HepG2 (cell line): ENCODE measurements around the gene PDE4D. TPM values are rescaled to one million over a fixed set of nuclear protein-coding genes. Genes with fewer than 3 reads are reported as not detected.

Source experiments
- ATAC-seq: fragments of 200-7000 bp; cut with Tn5 transposase; 3 replicates; pipeline ENCODE4 v1.9.1; 2020; ENCODE audit warnings: mild to moderate bottlenecking, moderate library complexity
- BruUV-seq: library from RNA; stranded (reverse); fragments of 400-500 nt; replicated peaks from 2 replicates; lab custom pipeline; 2021; lab: Mats Ljungman, UMichigan
- CTCF ChIA-PET: fragments of 300-600 bp; formaldehyde crosslinking; extraction: SDS; loops from one replicate; lab custom pipeline; 2021; ENCODE audit warnings: low total read pairs, inconsistent platforms, low intra/inter-chr PET ratio; lab: Yijun Ruan, JAX
- POLR2A ChIA-PET: fragments of 350-600 bp; sonication (Branson Sonifier 250); formaldehyde crosslinking; loops from one replicate; lab custom pipeline; 2020; ENCODE audit warnings: antibody characterized with exemption, inconsistent platforms; lab: Yijun Ruan, JAX
- DNase-seq: peaks from one replicate; pipeline ENCODE4 v3.0.0-alpha.2; 2015; ENCODE audit warnings: low spot score
- FAIRE-seq: peaks from 3 replicates; lab custom pipeline; 2011; peaks lifted over from hg19 to GRCh38; lab: Jason Lieb, UNC
- H2AFZ ChIP-seq: one replicate; pipeline ENCODE4 v1.6.1; 2011; ENCODE audit warnings: low read length, inconsistent platforms
- H3K27ac ChIP-seq: fragments of 300-600 bp; 3 replicates; pipeline ENCODE4 v1.8.0; 2011; ENCODE audit warnings: mixed run types, mild to moderate bottlenecking, mixed read lengths, low read length, inconsistent platforms; ENCODE audit not compliant: insufficient read depth; ENCODE audit errors: extremely low read length
- H3K27me3 ChIP-seq, 2 experiments: fragments of 200-600 bp in 1 of 2; 2 replicates in 1 of 2; 3 replicates in 1 of 2; pipeline versions ENCODE4 v1.6.0 to v1.8.0; 2011; ENCODE audit warnings: low read length in 2 of 2, mild to moderate bottlenecking in 2 of 2, moderate library complexity in 2 of 2, inconsistent platforms in 1 of 2; ENCODE audit not compliant: insufficient read depth in 2 of 2, control insufficient read depth in 1 of 2
- H3K36me3 ChIP-seq, 2 experiments: fragments of 200-600 bp in 1 of 2; replicated peaks in 1 of 2; 2 replicates in 1 of 2; 3 replicates in 1 of 2; pipeline versions ENCODE4 v1.5.1 to v1.8.0; 2011; ENCODE audit warnings: low read length in 2 of 2, inconsistent platforms in 1 of 2; ENCODE audit not compliant: insufficient read depth in 2 of 2, control insufficient read depth in 1 of 2
- H3K4me1 ChIP-seq: 2 replicates; pipeline ENCODE4 v1.5.1; 2012; ENCODE audit warnings: low read length, inconsistent platforms; ENCODE audit not compliant: insufficient read depth
- H3K4me2 ChIP-seq: 2 replicates; pipeline ENCODE4 v1.6.0; 2011; ENCODE audit warnings: low read depth, low read length, inconsistent platforms
- H3K4me3 ChIP-seq, 3 experiments: fragments of 200-600 bp in 1 of 3; sonication (generic), shearing (Covaris generic) in 1 of 3; replicated peaks in 1 of 3; 2 replicates each; pipeline ENCODE4 v1.5.1; 2011 to 2016; ENCODE audit warnings: low read length in 3 of 3, inconsistent platforms in 2 of 3, low read depth in 2 of 3, mild to moderate bottlenecking in 2 of 3, control low read depth in 1 of 3, mixed read lengths in 1 of 3; ENCODE audit not compliant: insufficient read depth in 1 of 3
- H3K79me2 ChIP-seq: one replicate; pipeline ENCODE4 v1.6.1; 2011; ENCODE audit warnings: low read length, inconsistent platforms; ENCODE audit not compliant: insufficient read depth
- H3K9ac ChIP-seq: 2 replicates; pipeline ENCODE4 v1.6.0; 2011; ENCODE audit warnings: mild to moderate bottlenecking, low read depth, low read length, inconsistent platforms; ENCODE audit not compliant: insufficient read depth
- H3K9me3 ChIP-seq: 2 replicates; pipeline ENCODE4 v1.5.1; 2012; ENCODE audit warnings: mild to moderate bottlenecking, low read length
- H4K20me1 ChIP-seq: 2 replicates; pipeline ENCODE4 v1.6.0; 2011; ENCODE audit warnings: inconsistent platforms, mild to moderate bottlenecking, low read length, moderate library complexity; ENCODE audit not compliant: insufficient read depth
- ETV6 ChIP-seq: sonication (generic); formaldehyde crosslinking; conservative IDR thresholded peaks from 2 replicates; pipeline ENCODE4 v1.4.0; 2020; ENCODE audit warnings: missing genetic modification reagents
- LBX2 ChIP-seq: sonication (generic); formaldehyde crosslinking; IDR thresholded peaks from 2 replicates; pipeline ENCODE4 v1.5.0; 2020; ENCODE audit warnings: missing genetic modification reagents, mild to moderate bottlenecking, borderline replicate concordance
- MAFK ChIP-seq, 2 experiments: IDR thresholded peaks in 1 of 2; conservative IDR thresholded peaks in 1 of 2; 2 replicates each; pipeline ENCODE4 v1.6.1; 2011; ENCODE audit warnings: improper control_type of control experiment in 2 of 2, low read length in 2 of 2
- MTA3 ChIP-seq: sonication (generic); formaldehyde crosslinking; IDR thresholded peaks from 2 replicates; pipeline ENCODE4 v1.4.0; 2020; ENCODE audit warnings: missing genetic modification reagents
- PLRG1 ChIP-seq: fragments of 450-650 bp; conservative IDR thresholded peaks from 2 replicates; pipeline ENCODE4 v1.6.1; 2016
- SRSF1 ChIP-seq: fragments of 200-400 bp; formaldehyde crosslinking; optimal IDR thresholded peaks from 2 replicates; pipeline ENCODE3; 2017; ENCODE audit warnings: mild to moderate bottlenecking, low read depth, low read length, moderate library complexity
- ZFP1 ChIP-seq: IDR thresholded peaks from 2 replicates; pipeline ENCODE4 v1.6.1; 2016
- ZNF234 ChIP-seq: sonication (generic); formaldehyde crosslinking; conservative IDR thresholded peaks from 2 replicates; pipeline ENCODE4 v1.5.1; 2020; ENCODE audit warnings: mild to moderate bottlenecking, missing genetic modification reagents
- ZNF3 ChIP-seq: IDR thresholded peaks from 2 replicates; pipeline ENCODE4 v1.7.0; 2017; ENCODE audit warnings: inconsistent platforms
- ZNF484 ChIP-seq: sonication (generic); formaldehyde crosslinking; IDR thresholded peaks from 2 replicates; pipeline ENCODE4 v1.5.1; 2020; ENCODE audit warnings: mild to moderate bottlenecking, low read depth, missing genetic modification reagents, borderline replicate concordance
- ZNF790 ChIP-seq: sonication (generic); formaldehyde crosslinking; IDR thresholded peaks from 2 replicates; pipeline ENCODE4 v1.8.0; 2022; ENCODE audit warnings: missing genetic modification reagents, mild to moderate bottlenecking, borderline replicate concordance
- ZNF883 ChIP-seq: sonication (generic); formaldehyde crosslinking; IDR thresholded peaks from 2 replicates; pipeline ENCODE4 v1.5.1; 2020; ENCODE audit warnings: mild to moderate bottlenecking, missing genetic modification reagents; ENCODE audit errors: not compliant biosample characterization
- WGBS: methylation state at CpG from one replicate; pipeline ENCODE4 v1.1.6; 2017; ENCODE audit warnings: low lambda C conversion rate; 5-methylcytosine and 5-hydroxymethylcytosine counted together
- in situ Hi-C: cut with HindIII; loops from 2 replicates; pipeline ENCODE4 v1.10.0; 2017; ENCODE audit warnings: low pct_unique_long_range_greater_than_20kb; ENCODE audit not compliant: extremely low pct_ligation_motif_present
- intact Hi-C: fragments of 100-400 bp; cut with micrococcal nuclease; formaldehyde crosslinking; loops from one replicate; pipeline ENCODE4 v1.10.0; 2022; ENCODE audit not compliant: unreplicated experiment
- polyA plus RNA-seq, 8 experiments: library from polyadenylated mRNA; depleted of rRNA in 3 of 8; stranded (reverse) in 7 of 8; unstranded in 1 of 8; fragments of >200 nt; fragmentation: Illumina TruSeq in 4 of 8; extraction: Trizol in 4 of 8; gene quantifications; 2 replicates each; pipeline versions ENCODE4 v1.2.1 to v1.2.3, GENCODE V29; 2011 to 2016; ENCODE audit warnings: low read depth in 4 of 8, missing spikeins in 1 of 8, mixed read lengths in 1 of 8; ENCODE audit not compliant: insufficient read depth in 1 of 8
- total RNA-seq, 5 experiments: library from RNA; depleted of rRNA; stranded (reverse); fragments of >200 nt; fragmentation: Illumina TruSeq; extraction: Trizol; gene quantifications; 2 replicates each; pipeline ENCODE4 v1.2.3, GENCODE V29; 2016; ENCODE audit warnings: low read depth in 1 of 5
- TF ChIP-seq, protein P1 (sequence below): sonication (generic); formaldehyde crosslinking; IDR thresholded peaks from 2 replicates; pipeline ENCODE4 v1.9.0; 2021; ENCODE audit warnings: missing genetic modification reagents, borderline replicate concordance
- TF ChIP-seq, protein P2 (sequence below): IDR thresholded peaks from 2 replicates; pipeline ENCODE4 v1.6.1; 2018; ENCODE audit warnings: missing genetic modification reagents, mild to moderate bottlenecking, missing compliant biosample characterization
- TF ChIP-seq, protein P3 (sequence below): sonication (generic); formaldehyde crosslinking; IDR thresholded peaks from 2 replicates; pipeline ENCODE4 v1.5.0; 2020; ENCODE audit warnings: mild to moderate bottlenecking, missing genetic modification reagents

PDE4D gene
- total and polyA plus RNA-seq, 2 of the 13 experiments (the other 11 are each of a cell fraction or from before 2014, with no cell fraction given), result 7.0 to 12.2 TPM

DNA sequence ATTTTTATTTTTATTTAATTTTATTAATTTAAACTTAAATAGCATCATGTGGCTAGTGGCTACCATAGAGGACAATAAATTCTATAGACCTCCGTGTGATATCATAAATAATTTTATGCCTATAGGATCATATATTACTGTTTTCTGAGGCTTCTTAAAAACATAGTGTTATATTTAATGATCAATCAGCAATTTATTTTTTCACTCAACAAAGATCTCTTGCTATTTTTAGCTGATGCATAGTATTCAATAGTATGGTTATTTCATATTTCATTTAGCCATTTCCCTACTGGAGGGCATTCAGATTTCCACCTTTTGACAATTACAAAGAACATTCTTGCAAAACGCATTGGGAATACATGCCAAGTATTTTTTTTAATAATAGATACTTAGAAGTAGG is 114.1 kb downstream of the PDE4D start:
- Histone ChIP-seq H3K4me1 (no peaks in the 10 kb centered on the region), H3K27me3 (no peaks in the 10 kb centered on the region; a peak in 1 of 5 replicates), H3K36me3 (no peaks in the 10 kb centered on the region), H3K79me2 (no peaks in the 10 kb centered on the region)
- ATAC-seq, result no peak
- TF ChIP-seq MAFK (conservative IDR thresholded peaks at IDR 0.05 in 1 of 2, IDR thresholded peaks at IDR 0.05 in 1 of 2; ENCODE audit: low read length in 2 of 2) (peak; percentile 9 to 54; a peak in 3 of 4 replicates), ZNF484 (no peak), ZNF3 (CRISPR knock-in tag) (no peak)
- TF ChIP-seq, protein P1, sequence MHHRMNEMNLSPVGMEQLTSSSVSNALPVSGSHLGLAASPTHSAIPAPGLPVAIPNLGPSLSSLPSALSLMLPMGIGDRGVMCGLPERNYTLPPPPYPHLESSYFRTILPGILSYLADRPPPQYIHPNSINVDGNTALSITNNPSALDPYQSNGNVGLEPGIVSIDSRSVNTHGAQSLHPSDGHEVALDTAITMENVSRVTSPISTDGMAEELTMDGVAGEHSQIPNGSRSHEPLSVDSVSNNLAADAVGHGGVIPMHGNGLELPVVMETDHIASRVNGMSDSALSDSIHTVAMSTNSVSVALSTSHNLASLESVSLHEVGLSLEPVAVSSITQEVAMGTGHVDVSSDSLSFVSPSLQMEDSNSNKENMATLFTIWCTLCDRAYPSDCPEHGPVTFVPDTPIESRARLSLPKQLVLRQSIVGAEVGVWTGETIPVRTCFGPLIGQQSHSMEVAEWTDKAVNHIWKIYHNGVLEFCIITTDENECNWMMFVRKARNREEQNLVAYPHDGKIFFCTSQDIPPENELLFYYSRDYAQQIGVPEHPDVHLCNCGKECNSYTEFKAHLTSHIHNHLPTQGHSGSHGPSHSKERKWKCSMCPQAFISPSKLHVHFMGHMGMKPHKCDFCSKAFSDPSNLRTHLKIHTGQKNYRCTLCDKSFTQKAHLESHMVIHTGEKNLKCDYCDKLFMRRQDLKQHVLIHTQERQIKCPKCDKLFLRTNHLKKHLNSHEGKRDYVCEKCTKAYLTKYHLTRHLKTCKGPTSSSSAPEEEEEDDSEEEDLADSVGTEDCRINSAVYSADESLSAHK (CRISPR knock-in tag), result no peak
- TF ChIP-seq, all 625 proteins: peak for 1
- CTCF ChIA-PET, result no interaction called here
- intact Hi-C loops, result no loop called here
- no peak overlapping the region for H3K4me3 ChIP-seq
- H2AFZ ChIP-seq, result no peak overlapping the region
- FAIRE-seq, result no peak
- H3K9ac ChIP-seq, result no peak overlapping the region
- no peak for DNase-seq
- WGBS, result 57% methylated on average over 2 of the region's 2 CpGs
- POLR2A ChIA-PET, result no interaction called here
- no peaks in the 10 kb centered on the region for H4K20me1 ChIP-seq
- in situ Hi-C loops, result no loop called here
- no TSS peak for BruUV-seq
- H3K9me3 ChIP-seq, result no peaks in the 10 kb centered on the region
- H3K27ac ChIP-seq, result no peak overlapping the region
- H3K4me2 ChIP-seq, result no peak overlapping the region

DNA sequence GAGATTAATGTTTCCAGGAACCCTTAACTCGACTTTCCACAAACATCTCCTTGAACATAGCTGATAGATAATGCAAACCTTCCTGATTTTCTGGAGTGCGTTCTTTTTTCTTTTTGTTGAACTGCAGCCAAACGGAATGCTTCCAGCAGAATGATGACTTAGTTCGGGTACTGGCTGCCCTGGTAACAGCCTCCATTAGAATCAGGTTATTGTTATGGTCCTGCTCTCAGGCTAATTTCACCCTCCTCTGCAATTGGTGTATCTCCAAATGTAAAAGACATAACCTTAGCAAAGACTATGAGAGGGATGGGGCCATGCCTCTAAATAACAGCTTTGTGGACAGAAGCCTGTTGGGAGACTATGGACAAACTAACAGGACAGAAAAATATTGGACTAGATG is 116.5 kb downstream of the PDE4D start:
- Histone ChIP-seq H3K9me3 (no peaks in the 10 kb centered on the region), H3K4me2 (no peak overlapping the region), H3K27me3 (no peaks in the 10 kb centered on the region; a peak in 1 of 5 replicates), H3K79me2 (no peaks in the 10 kb centered on the region), H4K20me1 (no peaks in the 10 kb centered on the region), H3K4me1 (no peaks in the 10 kb centered on the region), H3K36me3 (no peaks in the 10 kb centered on the region), H2AFZ (no peak overlapping the region), H3K27ac (no peak overlapping the region), H3K4me3 (no peak overlapping the region), H3K9ac (no peak overlapping the region)
- no peak for ATAC-seq
- DNase-seq, result no peak
- CTCF ChIA-PET, result no interaction called here
- POLR2A ChIA-PET, result no interaction called here
- WGBS, result 40% methylated on average over 4 of the region's 4 CpGs
- no TSS peak for BruUV-seq
- in situ Hi-C loops, result no loop called here
- intact Hi-C loops, result no loop called here
- no peak for FAIRE-seq
- TF ChIP-seq ETV6 (no peak), PLRG1 (no peak), LBX2 (no peak), ZNF883 (CRISPR knock-in tag) (no peak), MTA3 (no peak), ZFP1 (no peak), SRSF1 (no peak), ZNF790 (CRISPR knock-in tag) (no peak), ZNF234 (CRISPR knock-in tag) (no peak)
- TF ChIP-seq, protein P2, sequence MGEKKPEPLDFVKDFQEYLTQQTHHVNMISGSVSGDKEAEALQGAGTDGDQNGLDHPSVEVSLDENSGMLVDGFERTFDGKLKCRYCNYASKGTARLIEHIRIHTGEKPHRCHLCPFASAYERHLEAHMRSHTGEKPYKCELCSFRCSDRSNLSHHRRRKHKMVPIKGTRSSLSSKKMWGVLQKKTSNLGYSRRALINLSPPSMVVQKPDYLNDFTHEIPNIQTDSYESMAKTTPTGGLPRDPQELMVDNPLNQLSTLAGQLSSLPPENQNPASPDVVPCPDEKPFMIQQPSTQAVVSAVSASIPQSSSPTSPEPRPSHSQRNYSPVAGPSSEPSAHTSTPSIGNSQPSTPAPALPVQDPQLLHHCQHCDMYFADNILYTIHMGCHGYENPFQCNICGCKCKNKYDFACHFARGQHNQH, result no peak
- TF ChIP-seq, protein P3, sequence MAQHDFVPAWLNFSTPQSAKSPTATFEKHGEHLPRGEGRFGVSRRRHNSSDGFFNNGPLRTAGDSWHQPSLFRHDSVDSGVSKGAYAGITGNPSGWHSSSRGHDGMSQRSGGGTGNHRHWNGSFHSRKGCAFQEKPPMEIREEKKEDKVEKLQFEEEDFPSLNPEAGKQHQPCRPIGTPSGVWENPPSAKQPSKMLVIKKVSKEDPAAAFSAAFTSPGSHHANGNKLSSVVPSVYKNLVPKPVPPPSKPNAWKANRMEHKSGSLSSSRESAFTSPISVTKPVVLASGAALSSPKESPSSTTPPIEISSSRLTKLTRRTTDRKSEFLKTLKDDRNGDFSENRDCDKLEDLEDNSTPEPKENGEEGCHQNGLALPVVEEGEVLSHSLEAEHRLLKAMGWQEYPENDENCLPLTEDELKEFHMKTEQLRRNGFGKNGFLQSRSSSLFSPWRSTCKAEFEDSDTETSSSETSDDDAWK (CRISPR knock-in tag), result no peak
